Measurements from ENCODE around the gene GIPC3.

- no peak for TF ChIP-seq CTCF (IDR thresholded peaks at IDR 0.05)
- peak; percentile 12 for TF ChIP-seq POLR2AphosphoS5 (IDR thresholded peaks at IDR 0.05)
- no peak for TF ChIP-seq POLR2A (IDR thresholded peaks at IDR 0.05)
These were observed 4.9 kb upstream of the GIPC3 start for GRCh38 chr19:3580156-3580934.

Data from prostate gland (tissue), 2 donors.